Heart left ventricle (tissue), 16 donors: ENCODE measurements around the gene EVA1A. TPM values are rescaled to one million over a fixed set of nuclear protein-coding genes. Genes with fewer than 3 reads are reported as not detected.

Experiments used
- ATAC-seq, 4 donors: fragments of 200-7000 bp; cut with Tn5 transposase; one replicate each; pipeline ENCODE4 v1.9.1; 2020 to 2022; ENCODE audit warnings: moderate library complexity in 4 of 4, mild to moderate bottlenecking in 3 of 4, moderate number of reproducible peaks in 1 of 4
- DNase-seq, 5 donors: peaks; one replicate each; pipeline ENCODE4 v3.0.0-alpha.2; 2020
- H3K27ac ChIP-seq, 12 donors: fragments of 200-600 bp; sonication (generic) in 4 of 12; one replicate each; pipeline versions ENCODE4 v1.5.0 to v1.8.0; 2016 to 2022; ENCODE audit warnings: mild to moderate bottlenecking in 2 of 12
- H3K27me3 ChIP-seq, 9 donors: fragments of 200-600 bp; sonication (generic) in 2 of 9; one replicate each; pipeline versions ENCODE4 v1.5.1 to v1.8.0; 2016 to 2022; ENCODE audit warnings: mild to moderate bottlenecking in 3 of 9
- H3K36me3 ChIP-seq, 9 donors: fragments of 200-600 bp; sonication (generic) in 2 of 9; one replicate each; pipeline versions ENCODE4 v1.5.0 to v1.8.0; 2018 to 2022; ENCODE audit warnings: mild to moderate bottlenecking in 2 of 9
- H3K4me1 ChIP-seq, 12 donors: fragments of 200-600 bp; sonication (generic) in 4 of 12; one replicate each; pipeline versions ENCODE4 v1.5.0 to v1.8.0; 2016 to 2022; ENCODE audit warnings: mild to moderate bottlenecking in 3 of 12
- H3K4me3 ChIP-seq, 12 donors: fragments of 200-600 bp; sonication (generic) in 4 of 12; one replicate each; pipeline versions ENCODE4 v1.5.0 to v1.8.0; 2017 to 2022; ENCODE audit warnings: mild to moderate bottlenecking in 9 of 12, moderate library complexity in 4 of 12
- H3K9me3 ChIP-seq, 12 donors: fragments of 200-600 bp; sonication (generic) in 4 of 12; one replicate each; pipeline versions ENCODE4 v1.5.0 to v1.8.0; 2016 to 2022; ENCODE audit warnings: mild to moderate bottlenecking in 1 of 12
- POLR2A ChIP-seq, 2 donors: fragments of 450-650 bp; IDR thresholded peaks; one replicate each; pipeline ENCODE4 v1.6.1; 2017; ENCODE audit warnings: antibody characterized with exemption in 2 of 2, mild to moderate bottlenecking in 2 of 2, moderate library complexity in 2 of 2
- WGBS, 4 donors: extraction: QIAGEN DNeasy Blood & Tissue Kit in 2 of 4; methylation state at CpG; one replicate each; pipeline versions ENCODE4 v1.1.5 to v1.1.7; 2013 to 2018; 5-methylcytosine and 5-hydroxymethylcytosine counted together
- intact Hi-C, 10 donors: fragments of 100-400 bp; cut with DNase I; formaldehyde crosslinking; loops; one replicate each; pipeline versions ENCODE4 v1.11.1 to v1.14.2; 2022
- polyA plus RNA-seq, 2 donors: library from polyadenylated mRNA; stranded (reverse); fragments of 200-250 nt; gene quantifications; one replicate each; pipeline ENCODE4 v1.2.3, GENCODE V29; 2013
- total RNA-seq, 9 donors: library from RNA; depleted of rRNA in 2 of 9; stranded (reverse); fragments of >200 nt in 2 of 9; fragmentation: NEBNext Ultra II Directional in 3 of 9; extraction: Animal tissue kit (Norgen Biotek cat#: 25700) in 3 of 9; gene quantifications; one replicate each; pipeline versions ENCODE4 v1.1.0 to v1.2.4, GENCODE V29; 2016 to 2023
- TF ChIP-seq, protein P1 (sequence below), 12 donors: fragments of 200-600 bp; sonication (generic) in 4 of 12; IDR thresholded peaks; one replicate each; pipeline versions ENCODE4 v1.5.0 to v1.8.0; 2018 to 2022; ENCODE audit warnings: antibody characterized with exemption in 12 of 12, mild to moderate bottlenecking in 5 of 12
- donor health status: ischemic (EF 13 %, LVEDD 7.1; RV severe dilation, severe dysfunction).
- donor health status: healthy with polysubstance abuse.
- donor health status: DM: no; HTN: yes; CAD: no.
- donor health status: DM: no; HTN: no; CAD: no.
- donor health status: ischemic (EF 25% LVEDD 6.9; RV normal size, moderate dysfunction).
- donor health status: ischemic (EF 25% LVEDD 5.7; RV mildly dilated, moderate dysfunction).
- donor health status: healthy.
- donor health status: DM: yes; HTN: yes; CAD: no.
- donor health status: ischemic (EF 35%, LVEDD 5.7; RV mildly dilated, moderate dysfunction).
- donor health status: nonischemic (EF 11% LVEDD 7.7; RV severe dilation, severe dysfunction).
- donor health status: DM: yes; HTN: yes; CAD: no.
- donor health status: PGD.
- donor health status: ischemic (EF 29% LVEDD 5.4; RV normal size, mild dysfunction).
- donor health status: nonischemic (EF 23%, LVEDD 6.1; RV moderate dilation, normal function).

EVA1A gene
- total and polyA plus RNA-seq, 11 donors, result 0.19 to 5.0 (median 1.4) TPM; not detected in 1

DNA sequence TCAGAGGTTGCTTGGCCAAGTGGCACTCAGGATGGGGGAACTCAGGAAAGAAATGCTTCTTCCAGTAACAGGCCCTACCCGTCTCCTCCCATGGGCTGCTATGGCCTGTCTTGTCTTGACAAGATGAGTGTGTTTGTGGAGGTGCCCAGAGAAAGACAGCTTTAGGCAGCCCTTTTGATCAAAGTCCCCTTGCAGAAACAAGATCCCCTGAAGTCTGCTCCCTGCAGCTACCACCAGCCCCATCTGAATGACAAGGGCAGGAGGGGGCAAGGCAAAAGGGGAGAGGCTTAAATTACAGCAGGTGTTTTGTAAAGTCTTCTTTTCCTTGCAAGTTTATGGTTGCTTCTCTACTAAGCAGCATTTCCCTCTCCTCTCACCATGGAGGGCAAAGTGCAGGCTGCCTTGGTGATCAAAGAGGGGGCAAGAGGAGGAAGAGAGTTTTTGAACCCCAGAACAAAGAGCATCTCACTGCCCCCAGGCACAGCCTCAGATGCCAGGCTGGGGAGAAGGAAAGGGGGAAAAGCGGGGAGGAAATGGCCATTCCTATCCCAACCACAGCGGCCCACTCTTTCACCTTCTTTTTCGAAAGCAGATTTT, 6.7 kb downstream of the EVA1A start:
- no peak for ATAC-seq
- no peak for DNase-seq
- H3K27ac ChIP-seq, result no peak overlapping the region
- H3K4me1 ChIP-seq, result no peaks in the 10 kb centered on the region
- TF ChIP-seq, protein P1, sequence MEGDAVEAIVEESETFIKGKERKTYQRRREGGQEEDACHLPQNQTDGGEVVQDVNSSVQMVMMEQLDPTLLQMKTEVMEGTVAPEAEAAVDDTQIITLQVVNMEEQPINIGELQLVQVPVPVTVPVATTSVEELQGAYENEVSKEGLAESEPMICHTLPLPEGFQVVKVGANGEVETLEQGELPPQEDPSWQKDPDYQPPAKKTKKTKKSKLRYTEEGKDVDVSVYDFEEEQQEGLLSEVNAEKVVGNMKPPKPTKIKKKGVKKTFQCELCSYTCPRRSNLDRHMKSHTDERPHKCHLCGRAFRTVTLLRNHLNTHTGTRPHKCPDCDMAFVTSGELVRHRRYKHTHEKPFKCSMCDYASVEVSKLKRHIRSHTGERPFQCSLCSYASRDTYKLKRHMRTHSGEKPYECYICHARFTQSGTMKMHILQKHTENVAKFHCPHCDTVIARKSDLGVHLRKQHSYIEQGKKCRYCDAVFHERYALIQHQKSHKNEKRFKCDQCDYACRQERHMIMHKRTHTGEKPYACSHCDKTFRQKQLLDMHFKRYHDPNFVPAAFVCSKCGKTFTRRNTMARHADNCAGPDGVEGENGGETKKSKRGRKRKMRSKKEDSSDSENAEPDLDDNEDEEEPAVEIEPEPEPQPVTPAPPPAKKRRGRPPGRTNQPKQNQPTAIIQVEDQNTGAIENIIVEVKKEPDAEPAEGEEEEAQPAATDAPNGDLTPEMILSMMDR (IDR thresholded peaks at IDR 0.05), result no peak
- no peak for TF ChIP-seq POLR2A (IDR thresholded peaks at IDR 0.05)
- intact Hi-C loops, result loop anchor here in 1 of 10 donors (10.0 kb wide), 1 partner anchor 69 kb away; no protein-coding TSS in a partner anchor
- no peaks in the 10 kb centered on the region for H3K9me3 ChIP-seq
- no peaks in the 10 kb centered on the region for H3K36me3 ChIP-seq
- 74 to 84% (median 77%) methylated on average over 4 of the region's 4 CpGs for WGBS, 4 donors
- peaks cover 0 to 17% (median 0%) of the 10 kb centered on the region in 9 donors for H3K27me3 ChIP-seq
- H3K4me3 ChIP-seq, result no peak overlapping the region

DNA sequence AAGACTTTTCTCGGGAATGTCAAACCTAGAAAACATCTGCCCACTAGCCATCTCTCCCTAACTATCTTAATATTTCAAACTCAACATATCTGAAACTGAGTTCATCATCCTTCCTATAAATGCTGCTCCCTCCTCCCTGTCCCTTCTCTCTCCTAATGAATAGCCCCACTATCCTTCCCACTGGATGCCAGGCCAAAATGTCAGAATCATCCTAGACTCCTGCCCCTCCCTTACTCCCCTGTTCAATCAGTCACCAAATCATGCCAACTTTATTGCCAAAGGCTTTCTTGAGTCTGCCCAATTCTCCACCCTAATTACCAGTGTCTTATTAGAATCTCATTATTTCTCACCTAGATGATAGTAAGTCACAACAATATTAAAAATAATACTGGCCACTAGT, 8.5 kb downstream of the EVA1A start:
- WGBS, 4 donors, result 81 to 95% (median 88%) methylated on average over 1 of the region's 1 CpG
- peaks cover 0 to 13% (median 0%) of the 10 kb centered on the region in 9 donors for H3K27me3 ChIP-seq
- H3K27ac ChIP-seq, result no peak overlapping the region
- H3K4me3 ChIP-seq, result no peak overlapping the region
- intact Hi-C loops, result loop anchor here in 1 of 10 donors (10.0 kb wide), 1 partner anchor 67 kb away; no protein-coding TSS in a partner anchor
- TF ChIP-seq, protein P1 (IDR thresholded peaks at IDR 0.05), result no peak
- TF ChIP-seq POLR2A (IDR thresholded peaks at IDR 0.05), result no peak
- DNase-seq (no peak), ATAC-seq (no peak)
- no peaks in the 10 kb centered on the region for H3K4me1 ChIP-seq
- no peaks in the 10 kb centered on the region for H3K9me3 ChIP-seq
- no peaks in the 10 kb centered on the region for H3K36me3 ChIP-seq

DNA sequence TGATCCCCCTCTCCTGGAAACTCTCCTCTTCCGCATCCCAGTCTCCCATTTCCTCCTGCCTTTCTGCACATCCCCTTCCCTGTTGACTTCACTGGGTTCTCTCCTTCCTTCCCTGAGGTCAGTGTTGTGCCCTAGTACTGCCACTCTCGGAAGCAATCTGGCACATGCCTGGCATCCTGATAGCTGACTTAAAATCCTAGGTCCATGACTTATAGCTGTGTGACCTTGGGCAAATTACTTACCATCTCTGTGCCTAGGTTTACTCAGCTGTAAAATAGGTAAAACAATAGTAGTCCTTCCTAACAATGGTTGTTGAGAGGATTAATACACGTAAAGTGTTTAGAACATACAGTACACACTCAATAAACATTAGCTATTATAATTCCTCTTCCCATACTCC, 9.3 kb downstream of the EVA1A start:
- H3K27ac ChIP-seq, result no peak overlapping the region
- intact Hi-C loops, result loop anchor here in 1 of 10 donors (10.0 kb wide), 1 partner anchor 67 kb away; no protein-coding TSS in a partner anchor
- peaks cover 0 to 6% (median 0%) of the 10 kb centered on the region in 9 donors for H3K27me3 ChIP-seq
- TF ChIP-seq, protein P1 (IDR thresholded peaks at IDR 0.05), result no peak
- TF ChIP-seq POLR2A (IDR thresholded peaks at IDR 0.05), result no peak
- H3K4me1 ChIP-seq, result no peaks in the 10 kb centered on the region
- H3K4me3 ChIP-seq, result no peak overlapping the region
- no peaks in the 10 kb centered on the region for H3K36me3 ChIP-seq
- WGBS, 4 donors, result 89 to 98% (median 94%) methylated on average over 3 of the region's 3 CpGs
- ATAC-seq (no peak), DNase-seq (no peak)
- no peaks in the 10 kb centered on the region for H3K9me3 ChIP-seq

DNA sequence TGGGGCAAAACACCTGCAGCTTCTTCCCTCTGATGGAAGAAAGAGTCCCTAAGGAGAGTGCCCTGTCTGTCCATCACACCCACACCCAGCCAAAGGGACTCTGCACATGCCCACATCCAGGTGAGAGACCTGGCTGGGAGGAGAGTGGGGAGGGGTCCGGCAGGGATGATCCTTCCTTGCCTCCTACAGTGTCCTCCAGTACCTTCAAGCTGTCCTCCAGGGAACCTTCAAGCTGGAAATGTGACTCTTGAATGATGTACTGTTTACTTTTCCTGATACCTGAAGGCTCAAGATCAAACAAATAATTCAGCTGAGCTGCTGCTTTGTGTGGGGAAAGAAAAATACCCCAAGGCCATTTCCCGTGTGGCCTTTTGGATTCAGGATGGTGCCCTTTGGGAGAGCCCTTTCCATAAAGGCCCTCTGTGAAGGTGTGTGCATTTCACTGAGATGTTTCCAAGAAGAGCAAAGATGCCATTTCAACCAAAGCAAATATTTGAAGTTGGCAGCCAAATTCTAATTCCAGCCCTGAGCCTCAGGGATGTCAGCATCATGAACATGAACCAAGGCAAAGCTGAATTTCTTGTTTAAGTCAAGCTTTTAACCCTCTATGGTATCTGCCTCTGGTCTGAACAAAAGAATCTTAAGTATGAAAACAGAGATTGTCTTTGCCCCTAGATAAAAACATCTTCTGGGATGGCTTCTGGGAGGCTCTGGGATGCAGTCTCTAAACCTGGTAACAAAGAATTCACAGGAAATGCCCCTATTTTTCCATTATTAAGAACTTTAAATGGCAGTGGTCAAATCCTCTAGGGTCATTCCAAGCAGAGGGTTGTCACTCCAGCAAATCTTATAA, 11.1 kb downstream of the EVA1A start:
- intact Hi-C loops, result loop anchor here in 1 of 10 donors (10.0 kb wide), 1 partner anchor 65 kb away; no protein-coding TSS in a partner anchor
- Histone ChIP-seq H3K4me3 (no peak overlapping the region), H3K9me3 (no peaks in the 10 kb centered on the region), H3K27ac (no peak overlapping the region), H3K4me1 (no peaks in the 10 kb centered on the region), H3K36me3 (no peaks in the 10 kb centered on the region), H3K27me3 (peaks cover 0 to 6% (median 0%) of the 10 kb centered on the region in 9 donors)
- DNase-seq (no peak), ATAC-seq (no peak)
- WGBS, 4 donors, result 83 to 91% (median 87%) methylated on average over 2 of the region's 2 CpGs
- no peak for TF ChIP-seq POLR2A (IDR thresholded peaks at IDR 0.05)
- TF ChIP-seq, protein P1 (IDR thresholded peaks at IDR 0.05), result no peak
